HEK293T (cell line): Measurements from ENCODE around the gene DMXL1.

ENCODE experiments used
- FOXK2 ChIP-seq: fragments of 450-650 bp; IDR thresholded peaks from 2 replicates; pipeline ENCODE4 v1.6.1; 2016; ENCODE audit warnings: mild to moderate bottlenecking
- FOXM1 ChIP-seq: fragments of 450-650 bp; IDR thresholded peaks from 2 replicates; pipeline ENCODE4 v1.6.1; 2017; ENCODE audit warnings: mild to moderate bottlenecking, borderline replicate concordance
- LEF1 ChIP-seq: fragments of 450-650 bp; IDR thresholded peaks from 2 replicates; pipeline ENCODE4 v1.6.1; 2017; ENCODE audit warnings: mild to moderate bottlenecking, borderline replicate concordance
- NFRKB ChIP-seq: fragments of 450-650 bp; IDR thresholded peaks from 2 replicates; pipeline ENCODE4 v1.6.1; 2016; ENCODE audit warnings: mild to moderate bottlenecking, moderate library complexity
- SP1 ChIP-seq: fragments of 450-650 bp; IDR thresholded peaks from 2 replicates; pipeline ENCODE4 v1.6.1; 2017
- ZNF384 ChIP-seq: fragments of 450-650 bp; IDR thresholded peaks from 2 replicates; pipeline ENCODE4 v1.6.1; 2016
- TF ChIP-seq, protein P1 (sequence below): fragments of 450-650 bp; IDR thresholded peaks from 2 replicates; pipeline ENCODE4 v1.6.1; 2016

DNA sequence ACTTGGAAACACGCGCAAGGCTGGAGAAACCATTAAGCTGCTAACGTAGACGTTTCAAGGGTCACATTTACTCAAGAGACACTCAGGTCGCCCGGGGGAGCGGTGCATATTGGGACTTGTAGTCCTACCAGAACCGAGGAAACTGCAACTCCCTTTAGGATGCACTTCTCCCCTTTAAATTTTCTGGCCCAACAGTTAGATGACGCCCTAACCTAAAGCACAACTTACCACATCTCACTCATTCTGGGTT, 384 bp upstream of the DMXL1 start:
- TF ChIP-seq ZNF384 = no peak
- TF ChIP-seq NFRKB = no peak
- TF ChIP-seq FOXK2 = no peak
- TF ChIP-seq SP1 = no peak
- no peak for TF ChIP-seq FOXM1
- TF ChIP-seq, protein P1, sequence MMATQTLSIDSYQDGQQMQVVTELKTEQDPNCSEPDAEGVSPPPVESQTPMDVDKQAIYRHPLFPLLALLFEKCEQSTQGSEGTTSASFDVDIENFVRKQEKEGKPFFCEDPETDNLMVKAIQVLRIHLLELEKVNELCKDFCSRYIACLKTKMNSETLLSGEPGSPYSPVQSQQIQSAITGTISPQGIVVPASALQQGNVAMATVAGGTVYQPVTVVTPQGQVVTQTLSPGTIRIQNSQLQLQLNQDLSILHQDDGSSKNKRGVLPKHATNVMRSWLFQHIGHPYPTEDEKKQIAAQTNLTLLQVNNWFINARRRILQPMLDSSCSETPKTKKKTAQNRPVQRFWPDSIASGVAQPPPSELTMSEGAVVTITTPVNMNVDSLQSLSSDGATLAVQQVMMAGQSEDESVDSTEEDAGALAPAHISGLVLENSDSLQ = no peak
- TF ChIP-seq LEF1 = no peak
